ENCODE data around the gene CNTNAP2. TPM values are rescaled to one million over a fixed set of nuclear protein-coding genes. Genes with fewer than 3 reads are reported as not detected.

Gene CNTNAP2
- total and polyA plus RNA-seq, 9 of the 15 experiments (the other 6 are each of a cell fraction or from before 2014, with no cell fraction given): 0.04 to 0.62 (median 0.09) TPM; not detected in 4

GRCh38 chr7:146276888-146277287 lies 160.3 kb downstream of the CNTNAP2 start:
- ChIA-PET POLR2A (no interaction called here), CTCF (ENCODE audit: low intra/inter-chr PET ratio) (no interaction called here)
- Histone ChIP-seq H3K9ac (ENCODE audit: insufficient read depth in 1 of 2, low read depth in 2 of 2, low read length in 2 of 2) (no peak overlapping the region), H3K9me3 (replicated peaks; ENCODE audit: control insufficient read depth, insufficient read depth, low read depth, low read length) (no peaks in the 10 kb centered on the region), H3K4me1 (replicated peaks in 1 of 2; ENCODE audit: control insufficient read depth in 2 of 2, insufficient read depth in 2 of 2, low read length in 2 of 2) (no peaks in the 10 kb centered on the region), H3K27ac (ENCODE audit: extremely low read depth, low read depth, low read length) (no peak overlapping the region), H3K9me1 (ENCODE audit: control insufficient read depth, insufficient read depth, low read length) (no peaks in the 10 kb centered on the region), H3K27me3 (ENCODE audit: control insufficient read depth in 2 of 2, insufficient read depth in 2 of 2, low read length in 2 of 2) (no peaks in the 10 kb centered on the region), H3K4me3 (no peak overlapping the region), H3K4me2 (ENCODE audit: insufficient read depth, low read length) (no peak overlapping the region), H2AFZ (ENCODE audit: low read depth, low read length) (no peak overlapping the region), H3K36me3 (ENCODE audit: control insufficient read depth, insufficient read depth, low read length) (no peaks in the 10 kb centered on the region), H3K79me2 (ENCODE audit: control insufficient read depth, insufficient read depth, low read length) (no peaks in the 10 kb centered on the region), H4K20me1 (replicated peaks; ENCODE audit: control insufficient read depth, insufficient read depth, low read length) (no peaks in the 10 kb centered on the region)
- no TSS peak for BruUV-seq (replicated peaks)
- ATAC-seq (no peak), DNase-seq (ENCODE audit: extremely low read depth in 1 of 4, low spot score in 3 of 4) (no peak), FAIRE-seq (no peak)
- intact Hi-C loops (cut with micrococcal nuclease): no loop called here
- 0% methylated on average over 3 of the region's 3 CpGs for WGBS (ENCODE audit: insufficient coverage, low coverage, missing lambda C conversion rate)
- in situ Hi-C loops (cut with MboI): no loop called here
- TF ChIP-seq ATF6 (CRISPR knock-in tag; IDR thresholded peaks at IDR 0.05): no peak
- TF ChIP-seq ZNF3 (CRISPR knock-in tag; IDR thresholded peaks at IDR 0.05): no peak
- TF ChIP-seq U2AF1 (optimal IDR thresholded peaks at IDR 0.05; ENCODE audit: low read depth, low read length): no peak
- no peak for TF ChIP-seq ZNF398 (CRISPR knock-in tag; IDR thresholded peaks at IDR 0.05)
- no peak for TF ChIP-seq CLOCK (CRISPR knock-in tag; IDR thresholded peaks at IDR 0.05; ENCODE audit: borderline replicate concordance)
- no peak for TF ChIP-seq KLF6 (CRISPR knock-in tag; IDR thresholded peaks at IDR 0.05; ENCODE audit: borderline replicate concordance)
- TF ChIP-seq CBFB (CRISPR knock-in tag; IDR thresholded peaks at IDR 0.05): no peak
- TF ChIP-seq PRDM10 (IDR thresholded peaks at IDR 0.05; ENCODE audit: partially characterized antibody): no peak
- no peak for TF ChIP-seq CC2D1A (IDR thresholded peaks at IDR 0.05)
- TF ChIP-seq ZZZ3 (IDR thresholded peaks at IDR 0.05): no peak
- no peak for TF ChIP-seq BCL6 (CRISPR knock-in tag; IDR thresholded peaks at IDR 0.05)
- no peak for TF ChIP-seq RBM15 (IDR thresholded peaks at IDR 0.05; ENCODE audit: insufficient read depth, low read length)
